Measurements from ENCODE around the gene ITGA1. TPM values are rescaled to one million over a fixed set of nuclear protein-coding genes. Genes with fewer than 3 reads are reported as not detected.

The ITGA1 gene
- total RNA-seq, 1 experiment from 2014 or later = 4.0 TPM

- no TSS peak for BruUV-seq (replicated peaks)
- DNase-seq = peak in 1 of 2 experiments; percentile 41
- POLR2A ChIA-PET (ENCODE audit: unreplicated experiment) = no interaction called here
- Histone ChIP-seq H4K20me1 (ENCODE audit: insufficient read depth) (no peaks in the 10 kb centered on the region), H3K27me3 (ENCODE audit: insufficient read depth, low read depth) (no peaks in the 10 kb centered on the region), H3K9me3 (ENCODE audit: insufficient read depth, low read depth) (no peaks in the 10 kb centered on the region), H3K9me2 (ENCODE audit: insufficient read depth) (no peaks in the 10 kb centered on the region), H3K4me2 (peak overlapping the region; percentile 83), H2AFZ (peak overlapping the region; percentile 88), H3K79me2 (ENCODE audit: low read depth) (no peaks in the 10 kb centered on the region), H3K4me3 (peak overlapping the region; percentile 67), H3F3A (ENCODE audit: insufficient read depth, low read depth) (peaks cover 15% of the 10 kb centered on the region; the same call in 1 of the 2 replicates), H3K4me1 (replicated peaks; ENCODE audit: insufficient read depth) (peaks cover 29% of the 10 kb centered on the region), H3K36me3 (ENCODE audit: low read depth) (no peaks in the 10 kb centered on the region), H3K27ac (no peak overlapping the region)
- CTCF ChIA-PET = interaction anchor here (0.6 to 1.1 kb wide), 2 partner anchors 121 to 128 kb away, joined by 3 to 8 read pairs; no protein-coding TSS in a partner anchor
- intact Hi-C loops (cut with micrococcal nuclease; ENCODE audit: unreplicated experiment) = loop anchor here (1.0 to 5.0 kb wide), 3 partner anchors 128 to 310 kb away; partner anchors contain the start of gene ITGA2
- TF ChIP-seq EZH2 (IDR thresholded peaks at IDR 0.05; ENCODE audit: low read depth) = no peak
- peak; percentile 55; the same call in 1 of the 2 replicates for TF ChIP-seq CTCF (conservative IDR thresholded peaks at IDR 0.05)
Measured at GRCh38 chr5:52786949-52787599, 642 bp upstream of the ITGA1 start.

- H4K20me1 ChIP-seq (ENCODE audit: insufficient read depth) = no peaks in the 10 kb centered on the region
- CTCF ChIA-PET = interaction anchor here (0.7 to 1.1 kb wide), 2 partner anchors 127 to 382 kb away, joined by 6 to 8 read pairs; no protein-coding TSS in a partner anchor
- no TSS peak for BruUV-seq (replicated peaks)
- TF ChIP-seq CTCF (conservative IDR thresholded peaks at IDR 0.05) = no peak
- no peak for TF ChIP-seq EZH2 (IDR thresholded peaks at IDR 0.05; ENCODE audit: low read depth)
- DNase-seq = no peak
- H3K27me3 ChIP-seq (ENCODE audit: insufficient read depth, low read depth) = no peaks in the 10 kb centered on the region
- intact Hi-C loops (cut with micrococcal nuclease; ENCODE audit: unreplicated experiment) = loop anchor here (1.0 to 5.0 kb wide), 3 partner anchors 11 to 309 kb away; partner anchors contain the start of gene ITGA2
- peak overlapping the region; percentile 67 for H3K4me3 ChIP-seq
- H3F3A ChIP-seq (ENCODE audit: insufficient read depth, low read depth) = peaks cover 15% of the 10 kb centered on the region; the same call in 1 of the 2 replicates
- peaks cover 28% of the 10 kb centered on the region for H3K4me1 ChIP-seq (replicated peaks; ENCODE audit: insufficient read depth)
- H3K36me3 ChIP-seq (ENCODE audit: low read depth) = no peaks in the 10 kb centered on the region
- H3K9me2 ChIP-seq (ENCODE audit: insufficient read depth) = no peaks in the 10 kb centered on the region
- H2AFZ ChIP-seq = peak overlapping the region; percentile 88
- no peaks in the 10 kb centered on the region for H3K9me3 ChIP-seq (ENCODE audit: insufficient read depth, low read depth)
- peak overlapping the region; percentile 83 for H3K4me2 ChIP-seq
- POLR2A ChIA-PET (ENCODE audit: unreplicated experiment) = interaction anchor here (0.5 kb wide), 1 partner anchor 11 kb away, joined by 6 read pairs; no protein-coding TSS in a partner anchor
- peak overlapping the region; percentile 30 for H3K27ac ChIP-seq
- no peaks in the 10 kb centered on the region for H3K79me2 ChIP-seq (ENCODE audit: low read depth)
Measured at GRCh38 chr5:52788505-52788821, 747 bp downstream of the ITGA1 start.

- peaks cover 15% of the 10 kb centered on the region; the same call in 1 of the 2 replicates for H3F3A ChIP-seq (ENCODE audit: insufficient read depth, low read depth)
- H4K20me1 ChIP-seq (ENCODE audit: insufficient read depth) = no peaks in the 10 kb centered on the region
- H3K36me3 ChIP-seq (ENCODE audit: low read depth) = no peaks in the 10 kb centered on the region
- H3K4me3 ChIP-seq = no peak overlapping the region
- no peaks in the 10 kb centered on the region for H3K27me3 ChIP-seq (ENCODE audit: insufficient read depth, low read depth)
- CTCF ChIA-PET = interaction anchor here (0.7 kb wide), 1 partner anchor 381 kb away, joined by 6 read pairs; no protein-coding TSS in a partner anchor
- no peaks in the 10 kb centered on the region for H3K79me2 ChIP-seq (ENCODE audit: low read depth)
- H3K9me2 ChIP-seq (ENCODE audit: insufficient read depth) = no peaks in the 10 kb centered on the region
- TF ChIP-seq EZH2 (IDR thresholded peaks at IDR 0.05; ENCODE audit: low read depth) = no peak
- TF ChIP-seq CTCF (conservative IDR thresholded peaks at IDR 0.05) = no peak
- no peak overlapping the region for H3K27ac ChIP-seq
- peaks cover 22% of the 10 kb centered on the region for H3K4me1 ChIP-seq (replicated peaks; ENCODE audit: insufficient read depth)
- intact Hi-C loops (cut with micrococcal nuclease; ENCODE audit: unreplicated experiment) = loop anchor here (5.0 kb wide), 2 partner anchors 198 to 308 kb away; partner anchors contain the start of gene ITGA2
- DNase-seq = no peak
- no peaks in the 10 kb centered on the region for H3K9me3 ChIP-seq (ENCODE audit: insufficient read depth, low read depth)
- POLR2A ChIA-PET (ENCODE audit: unreplicated experiment) = no interaction called here
- H3K4me2 ChIP-seq = peak overlapping the region; percentile 83
- no TSS peak for BruUV-seq (replicated peaks)
- H2AFZ ChIP-seq = no peak overlapping the region
Measured at GRCh38 chr5:52789378-52789777, 1.7 kb downstream of the ITGA1 start.
